GM12891 (cell line): Measurements from ENCODE around the gene TFCP2L1.

Source experiments
- POLR2A ChIP-seq: IDR thresholded peaks from 2 replicates; pipeline ENCODE4 v1.6.1; 2011; ENCODE audit warnings: low read depth, low read length, control low read depth
- POLR2AphosphoS5 ChIP-seq: IDR thresholded peaks from 2 replicates; pipeline ENCODE4 v1.6.1; 2011; ENCODE audit warnings: low read depth, low read length, control low read depth
- TAF1 ChIP-seq: IDR thresholded peaks from 2 replicates; pipeline ENCODE4 v1.6.1; 2011; ENCODE audit warnings: low read depth, low read length, control low read depth

- TF ChIP-seq TAF1 (no peak), POLR2A (no peak), POLR2AphosphoS5 (no peak)
Observed at GRCh38 chr2:121211251-121211650, 73.8 kb downstream of the TFCP2L1 start.
